Measurements from ENCODE around the gene GABRG3. TPM values are rescaled to one million over a fixed set of nuclear protein-coding genes. Genes with fewer than 3 reads are reported as not detected.
A peak's percentile ranks its signal among the peaks of the same experiment; 100 is the strongest.

The GABRG3 gene
- polyA plus RNA-seq, 2 of the 4 experiments (the other 2 are of a cell fraction) = 0.08 to 0.18 TPM

GRCh38 chr15:27017168-27017809, 46.3 kb downstream of the GABRG3 start:
- 33% methylated on average over 10 of the region's 10 CpGs for WGBS (ENCODE audit: missing lambda C conversion rate)
- CTCF ChIA-PET = interaction anchor here (1.0 to 1.8 kb wide), 10 partner anchors 8 to 342 kb away, joined by 3 to 21 read pairs (median 3); no protein-coding TSS in a partner anchor

More at GRCh38 chr15:27017168-27017809, 46.3 kb downstream of the GABRG3 start:
- DNase-seq (ENCODE audit: low read depth in 1 of 2, low spot score in 1 of 2) (peak; percentile 81 to 87), FAIRE-seq (peak; percentile 95), ATAC-seq (peak; percentile 98 to 100)
- no peaks in the 10 kb centered on the region for H3K4me1 ChIP-seq
- TF ChIP-seq SREBF2 (IDR thresholded peaks at IDR 0.05) = no peak
- TF ChIP-seq JUNB (IDR thresholded peaks at IDR 0.05) = no peak
- TF ChIP-seq MAZ (IDR thresholded peaks at IDR 0.05; ENCODE audit: borderline replicate concordance, low read depth, low read length) = no peak
- no peak for TF ChIP-seq KDM5A (IDR thresholded peaks at IDR 0.05)
- no peak for TF ChIP-seq FOSB (CRISPR knock-in tag; IDR thresholded peaks at IDR 0.05)
- peak; percentile 85 to 93 for TF ChIP-seq RAD21 (conservative IDR thresholded peaks at IDR 0.05 in 1 of 2, IDR thresholded peaks at IDR 0.05 in 1 of 2)
- peak; percentile 90 for TF ChIP-seq SMC3 (IDR thresholded peaks at IDR 0.05)
- no peak for TF ChIP-seq REST (IDR thresholded peaks at IDR 0.05)
- TF ChIP-seq HOXB13 (CRISPR knock-in tag; IDR thresholded peaks at IDR 0.05; ENCODE audit: low read depth) = no peak
- TF ChIP-seq EHMT2 (IDR thresholded peaks at IDR 0.05; ENCODE audit: low read depth) = no peak
- no peak for TF ChIP-seq HDAC2 (IDR thresholded peaks at IDR 0.05)
- TF ChIP-seq NFE2L2 (conservative IDR thresholded peaks at IDR 0.05; ENCODE audit: low read length) = no peak
- TF ChIP-seq MYC (IDR thresholded peaks at IDR 0.05; ENCODE audit: borderline replicate concordance, low read length) = no peak
- peak; percentile 88 for TF ChIP-seq CTCF (IDR thresholded peaks at IDR 0.05)
- TF ChIP-seq ZNF302 (CRISPR knock-in tag; IDR thresholded peaks at IDR 0.05) = no peak
- no peak for TF ChIP-seq ATOH8 (CRISPR knock-in tag; IDR thresholded peaks at IDR 0.05; ENCODE audit: low read depth)
- TF ChIP-seq E2F6 (IDR thresholded peaks at IDR 0.05; ENCODE audit: borderline replicate concordance, low read depth) = no peak
- TF ChIP-seq EP300 (IDR thresholded peaks at IDR 0.05) = no peak
- no peak for TF ChIP-seq BCL3 (IDR thresholded peaks at IDR 0.05)
- TF ChIP-seq CHD2 (IDR thresholded peaks at IDR 0.05; ENCODE audit: low read length, partially characterized antibody) = no peak
- TF ChIP-seq TP53 (CRISPR knock-in tag; IDR thresholded peaks at IDR 0.05) = no peak
- TF ChIP-seq HES2 (IDR thresholded peaks at IDR 0.05) = no peak
- no peak overlapping the region for H3K4me2 ChIP-seq
- POLR2A ChIA-PET = no interaction called here
- H3K27ac ChIP-seq = no peak overlapping the region
- no peaks in the 10 kb centered on the region for H3K9me3 ChIP-seq
- H3K4me3 ChIP-seq = no peak overlapping the region
